GM19438 (cell line): ENCODE results near the gene TRPC4.
"Not testable (repeated sequence)": the region's sequence is repeated elsewhere in the genome, so short reads cannot be mapped to it uniquely, and the experiment has no call there.

Experiments used
- ATAC-seq: cut with Tn5 transposase; IDR thresholded peaks from one replicate; pipeline ENCODE4 v1.9.1; 2021; ENCODE audit warnings: low read depth; ENCODE audit not compliant: unreplicated experiment

The TRPC4 gene

DNA sequence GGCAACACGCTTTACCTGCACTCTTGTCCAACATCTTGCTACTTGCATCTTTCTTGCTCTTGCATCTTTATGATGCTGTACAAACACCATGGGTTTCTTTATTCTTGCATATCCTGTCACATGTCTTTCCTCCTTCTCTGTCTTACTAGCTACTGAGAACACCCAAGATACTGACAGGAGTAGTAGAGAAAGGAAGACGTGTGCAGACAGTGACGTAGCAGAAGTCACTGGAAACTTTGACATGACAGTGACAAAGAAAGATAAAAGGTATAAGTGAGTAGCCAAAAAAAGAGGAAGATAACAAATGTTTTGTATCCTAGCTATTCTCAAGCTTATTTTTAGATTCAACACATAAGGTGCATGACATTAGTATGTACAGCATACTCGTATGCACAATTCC, 34.2 kb downstream of the TRPC4 start:
- no peak for ATAC-seq

GRCh38 chr13:37833411-37833810, 36.2 kb downstream of the TRPC4 start:
- no peak for ATAC-seq

GRCh38 chr13:37816276-37816675, 53.3 kb downstream of the TRPC4 start:
- ATAC-seq = no peak

- no peak for ATAC-seq
Observed at GRCh38 chr13:37811441-37811840, 58.1 kb downstream of the TRPC4 start.

DNA sequence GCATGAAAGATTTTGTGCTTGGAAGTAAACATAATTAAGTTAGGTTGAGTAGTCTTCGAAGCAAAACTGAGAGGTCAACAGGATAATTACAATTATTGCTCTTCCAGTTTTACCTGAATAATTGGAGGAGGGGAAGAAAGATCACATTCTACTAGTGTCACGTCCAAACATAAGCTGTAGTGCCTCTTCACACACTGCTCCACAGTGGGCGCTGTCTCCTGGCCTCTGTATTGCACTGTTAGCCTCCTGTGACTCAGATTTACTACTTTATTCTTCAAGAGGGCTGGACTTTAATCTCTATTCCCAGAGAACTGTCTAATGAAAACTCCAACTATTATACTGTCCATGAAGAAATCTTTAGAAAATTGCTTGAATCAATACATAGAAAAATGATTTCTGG, 62.9 kb downstream of the TRPC4 start:
- no peak for ATAC-seq

DNA sequence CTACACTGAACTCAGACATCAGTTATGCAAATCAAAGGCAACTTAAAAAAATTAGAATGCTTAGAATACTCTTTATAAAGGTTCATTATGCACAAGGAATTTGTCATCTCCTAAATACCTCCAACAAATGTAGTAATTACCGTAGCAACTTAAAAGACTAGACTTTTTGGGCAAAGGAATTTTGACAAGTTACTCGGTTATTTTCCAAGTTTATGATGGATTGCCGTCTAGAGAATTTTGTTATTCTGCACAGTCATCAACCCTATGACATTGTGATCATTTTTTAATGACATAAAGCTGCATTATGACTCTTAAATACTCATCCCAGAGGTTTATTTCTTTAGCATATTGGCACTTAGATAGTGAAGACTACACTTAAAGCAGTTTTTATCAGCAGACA, 71.9 kb downstream of the TRPC4 start:
- ATAC-seq = no peak

DNA sequence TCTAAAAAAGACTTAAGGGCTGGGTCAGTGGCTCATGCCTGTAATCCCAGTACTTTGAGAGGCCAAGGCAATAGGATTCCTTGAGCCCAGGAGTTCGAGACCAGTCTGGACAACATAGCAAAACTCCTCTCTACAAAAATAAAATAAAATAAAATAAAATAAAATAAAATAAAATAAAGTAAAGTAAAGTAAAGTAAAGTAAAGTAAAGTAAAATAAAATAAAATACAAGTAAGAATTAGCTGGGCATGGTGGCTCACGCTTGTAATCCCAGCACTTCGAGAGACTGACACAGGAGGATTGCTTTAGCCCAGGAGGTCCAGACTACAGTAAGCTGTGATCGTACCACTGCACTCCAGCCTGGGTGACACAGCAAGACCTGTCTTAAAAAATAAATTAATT, 72.8 kb downstream of the TRPC4 start:
- not testable (repeated sequence) for ATAC-seq

DNA sequence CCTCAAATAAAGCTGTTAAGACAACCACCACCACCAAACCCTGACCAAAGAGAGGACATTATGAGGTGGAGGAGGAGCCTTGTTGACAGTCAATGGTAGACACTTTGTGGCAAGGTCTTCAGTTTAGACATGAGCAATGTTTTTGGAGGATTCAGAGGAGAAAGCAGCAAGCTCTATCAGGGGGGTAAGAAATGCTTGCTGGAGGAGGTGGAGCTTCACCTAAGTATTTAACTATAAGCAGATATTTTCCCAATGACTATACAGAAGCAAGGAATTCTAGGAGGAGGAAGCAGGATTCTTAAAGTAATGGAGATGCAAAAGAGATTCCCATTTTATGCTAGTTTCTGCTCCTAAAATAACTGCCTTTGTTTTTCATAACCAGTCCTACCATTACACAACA, 74.2 kb downstream of the TRPC4 start:
- ATAC-seq = no peak

- no peak for ATAC-seq
Observed at GRCh38 chr13:37791699-37792098, 77.9 kb downstream of the TRPC4 start.

- no peak for ATAC-seq
Observed at GRCh38 chr13:37788346-37788745, 81.2 kb downstream of the TRPC4 start.

- no peak for ATAC-seq
Observed at GRCh38 chr13:37777676-37778075, 91.9 kb downstream of the TRPC4 start.

- no peak for ATAC-seq
Observed at GRCh38 chr13:37775871-37776270, 93.7 kb downstream of the TRPC4 start.

- no peak for ATAC-seq
Observed at GRCh38 chr13:37772644-37773043, 96.9 kb downstream of the TRPC4 start.

- no peak for ATAC-seq
Observed at GRCh38 chr13:37769545-37769944, 100.0 kb downstream of the TRPC4 start.

GRCh38 chr13:37769078-37769477, 100.5 kb downstream of the TRPC4 start:
- ATAC-seq = no peak

- no peak for ATAC-seq
Observed at GRCh38 chr13:37766502-37766901, 103.1 kb downstream of the TRPC4 start.

DNA sequence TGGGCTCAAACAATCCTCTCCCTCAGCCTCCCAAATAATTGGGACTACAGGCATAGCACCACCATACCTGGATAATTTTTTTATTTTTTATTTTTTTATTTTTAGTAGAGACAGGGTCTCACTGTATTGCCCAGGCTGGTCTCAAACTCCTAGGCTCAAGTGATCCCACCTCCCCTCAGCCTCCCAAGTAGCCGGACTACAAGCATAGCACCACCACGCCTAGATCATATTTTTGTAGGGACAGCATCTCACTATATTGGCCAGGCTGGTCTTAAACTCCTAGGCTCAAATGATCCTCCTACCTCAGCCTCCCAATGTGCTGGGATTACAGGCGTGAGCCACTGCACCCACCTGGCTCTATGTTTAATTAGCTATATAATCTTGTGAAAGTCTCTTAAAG, 114.2 kb downstream of the TRPC4 start:
- ATAC-seq = no peak

GRCh38 chr13:37753776-37754175, 115.8 kb downstream of the TRPC4 start:
- ATAC-seq = no peak

DNA sequence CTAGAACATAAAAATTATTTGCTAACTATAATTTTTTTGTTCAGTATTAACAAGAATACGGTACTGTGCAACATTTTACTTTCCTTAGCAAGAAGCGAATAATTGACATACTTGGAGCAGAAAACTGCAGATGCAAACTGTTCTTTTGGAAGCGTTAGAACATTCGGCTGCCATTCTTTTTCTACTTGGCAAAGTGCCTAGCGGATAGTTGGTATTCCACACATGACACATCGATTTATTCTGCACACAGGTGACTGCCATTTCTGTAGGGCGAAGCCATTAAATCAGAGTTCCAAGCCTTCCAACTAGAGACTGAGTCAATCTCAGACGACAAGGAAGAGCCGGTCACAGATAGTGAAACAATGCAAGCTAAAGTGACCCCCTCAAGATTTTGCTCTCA, 117.4 kb downstream of the TRPC4 start:
- no peak for ATAC-seq

DNA sequence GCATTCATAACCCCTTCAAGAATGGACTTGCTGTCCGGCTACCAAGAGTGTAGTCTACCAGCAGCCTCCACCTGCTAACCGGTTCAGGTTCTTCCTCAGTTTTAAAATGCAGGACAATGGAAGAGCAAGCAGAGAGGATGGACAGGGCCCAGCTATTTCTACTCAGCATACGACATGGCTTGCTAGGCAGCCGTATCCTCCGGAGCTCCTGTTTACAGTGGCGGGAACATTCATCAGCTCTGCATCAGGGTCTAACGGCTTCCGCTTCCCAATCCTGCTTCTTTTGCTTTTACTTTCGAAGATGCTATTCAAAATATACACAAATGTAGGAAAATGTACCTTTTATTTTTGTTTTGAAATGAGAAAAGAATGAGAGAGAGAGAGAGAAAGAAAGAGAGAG, 118.5 kb downstream of the TRPC4 start:
- ATAC-seq = no peak

DNA sequence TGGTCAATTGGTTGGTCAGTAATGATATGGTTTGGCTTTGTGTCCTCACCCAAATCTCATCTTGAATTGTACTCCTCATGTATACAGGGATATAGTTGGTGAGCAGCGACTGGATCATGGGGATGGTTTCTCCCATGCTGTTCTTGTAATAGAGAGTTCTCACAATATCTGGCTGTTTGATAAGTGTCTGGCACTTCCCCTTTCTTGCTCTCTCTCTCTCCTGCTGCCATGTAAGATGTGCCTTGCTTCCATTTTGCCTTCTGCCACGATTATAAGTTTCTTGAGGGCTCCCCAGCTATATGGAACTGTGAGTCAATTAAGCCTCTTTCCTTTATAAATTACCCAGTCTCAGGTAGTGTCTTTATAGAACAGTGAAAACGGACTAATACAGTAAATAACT, 120.7 kb downstream of the TRPC4 start:
- ATAC-seq = no peak

- ATAC-seq = no peak
Observed at GRCh38 chr13:37747071-37747612, 122.4 kb downstream of the TRPC4 start.

GRCh38 chr13:37741536-37741935, 128.0 kb downstream of the TRPC4 start:
- ATAC-seq = no peak
